Anterior cingulate cortex (tissue), 58 donors: ENCODE measurements around the gene LBHD2.
A peak's percentile ranks its signal among the peaks of the same experiment; 100 is the strongest.

Source experiments
- DNase-seq, 58 donors: peaks; one replicate each; lab custom pipeline; 2025; lab: John Stamatoyannopoulos, UW

LBHD2 gene

DNA sequence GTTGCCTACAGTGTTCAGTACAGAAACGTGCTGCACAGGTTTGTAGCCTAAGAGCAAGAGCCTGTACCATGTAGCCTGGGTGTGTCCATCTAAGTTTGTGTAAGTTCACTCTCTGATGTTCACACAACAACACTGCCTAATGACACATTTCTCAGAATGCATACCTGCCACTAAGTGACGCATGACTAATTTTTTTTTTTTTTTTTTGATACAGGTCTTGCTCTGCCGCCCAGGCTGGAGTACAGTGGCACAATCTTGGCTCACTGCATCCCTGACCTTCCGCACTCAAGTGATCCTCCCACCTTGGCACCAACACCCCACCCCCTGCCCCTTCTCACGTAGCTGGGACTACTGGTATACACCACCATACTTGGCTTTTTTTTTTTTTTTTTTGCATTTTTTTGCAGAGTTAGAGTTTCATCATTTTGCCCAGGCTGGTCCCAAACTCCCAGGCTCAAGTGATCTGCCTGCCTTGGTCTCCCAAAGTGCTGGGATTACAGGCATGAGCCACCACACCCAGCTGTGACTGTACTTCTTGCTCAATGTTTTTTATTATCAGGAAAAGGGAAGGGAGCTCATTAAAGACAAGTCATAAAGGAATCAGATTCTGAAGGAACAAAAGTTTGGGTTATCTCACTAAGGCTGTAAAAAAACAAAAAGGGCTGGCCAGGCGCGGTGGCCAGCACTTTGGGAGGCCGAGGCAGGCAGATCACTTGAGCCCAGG is 16.6 kb upstream of the LBHD2 start:
- DNase-seq: no peak

DNA sequence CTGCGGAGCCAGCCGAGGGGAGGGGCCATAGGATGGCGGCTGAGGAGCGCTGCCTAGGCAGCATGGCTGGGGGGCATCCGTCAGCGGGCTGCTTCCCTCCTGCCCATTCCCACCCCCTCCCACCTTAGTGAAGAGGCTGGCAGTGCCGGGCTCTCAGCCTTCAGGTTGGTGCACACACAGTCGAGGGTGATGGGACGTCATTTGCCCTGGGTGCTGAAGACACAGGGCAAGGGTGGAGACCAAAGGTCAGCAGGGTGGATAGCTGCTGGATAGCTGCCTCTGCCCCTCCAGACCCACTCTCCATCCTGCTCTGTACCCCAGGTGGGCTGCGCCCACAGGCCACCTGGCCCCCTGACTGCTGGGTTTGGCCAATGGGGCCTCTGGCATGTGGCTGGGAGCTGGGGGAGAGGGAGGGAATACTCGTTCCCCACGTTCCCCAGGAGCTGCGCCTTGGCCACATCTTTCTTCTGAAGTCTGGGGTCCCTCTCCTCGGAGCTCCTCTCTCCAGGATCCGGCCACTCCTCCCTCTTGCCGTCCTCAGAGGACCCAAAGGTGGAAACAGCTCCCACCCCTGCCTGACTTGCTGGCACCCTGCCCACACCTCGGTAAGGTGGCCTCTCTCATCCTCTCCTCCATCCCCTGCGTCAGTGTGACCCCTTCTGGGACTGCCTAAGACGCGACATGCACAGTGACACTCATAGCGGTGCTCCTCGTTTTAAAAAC is 15.5 kb upstream of the LBHD2 start:
- no peak for DNase-seq

DNA sequence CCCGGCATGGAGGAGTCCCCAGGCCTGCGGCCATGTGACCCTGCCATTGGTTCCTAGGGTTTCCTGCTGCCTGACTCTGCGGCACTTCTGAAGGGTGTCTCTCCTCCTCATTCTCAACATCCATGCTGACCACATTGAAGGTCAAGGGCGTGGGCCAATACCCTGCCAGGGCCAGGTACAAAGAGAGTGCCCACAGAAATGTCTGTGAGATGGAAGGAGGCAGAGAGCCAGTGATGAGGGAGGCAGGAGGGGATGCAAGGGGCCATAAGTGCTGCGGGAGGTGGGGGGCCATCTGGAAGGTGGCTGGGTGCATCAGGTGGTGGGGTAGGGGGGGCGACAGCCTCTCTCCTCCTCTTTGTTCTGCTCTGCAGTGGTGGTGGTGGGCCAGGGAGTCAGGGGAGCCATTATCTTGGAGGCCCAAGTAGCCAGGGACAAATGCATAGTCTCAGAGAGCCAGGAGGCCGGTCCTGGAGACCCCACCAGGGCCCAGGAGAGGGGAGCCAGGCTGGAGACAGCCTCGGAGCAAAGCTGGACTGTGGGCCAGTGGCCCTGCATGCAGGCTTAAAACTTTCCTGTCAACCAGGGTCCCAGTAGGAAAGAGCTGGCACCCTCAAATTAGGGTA is 13.6 kb upstream of the LBHD2 start:
- no peak for DNase-seq

DNA sequence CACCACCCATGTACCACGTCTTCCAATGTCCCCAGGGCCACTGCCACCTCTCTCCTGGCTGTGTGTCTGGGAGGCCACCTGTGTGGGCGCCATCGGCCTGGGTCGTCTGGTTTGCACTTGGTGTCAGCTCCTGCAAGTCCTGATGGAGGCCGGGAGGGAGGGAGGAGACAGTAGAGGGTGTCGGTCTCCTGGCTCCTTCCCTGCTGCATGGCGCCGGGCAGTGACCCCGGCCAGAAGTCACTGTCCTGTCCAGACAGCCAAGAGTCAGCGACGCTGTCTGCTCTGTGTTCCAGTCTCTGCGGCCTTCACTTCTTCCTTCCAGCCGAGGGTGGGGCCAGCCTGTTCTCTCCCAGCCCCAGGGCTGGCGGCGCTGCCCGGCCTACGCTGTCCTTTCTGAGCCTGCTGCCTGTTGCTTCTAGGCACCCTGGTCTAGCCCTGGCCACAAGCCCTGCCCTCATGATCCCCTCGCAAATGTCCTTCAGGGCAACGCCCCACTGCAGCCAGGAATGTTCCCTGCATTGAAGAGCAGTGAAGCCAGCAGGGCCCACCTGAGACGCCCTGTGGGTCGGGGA is 13.0 kb upstream of the LBHD2 start:
- DNase-seq: no peak

DNA sequence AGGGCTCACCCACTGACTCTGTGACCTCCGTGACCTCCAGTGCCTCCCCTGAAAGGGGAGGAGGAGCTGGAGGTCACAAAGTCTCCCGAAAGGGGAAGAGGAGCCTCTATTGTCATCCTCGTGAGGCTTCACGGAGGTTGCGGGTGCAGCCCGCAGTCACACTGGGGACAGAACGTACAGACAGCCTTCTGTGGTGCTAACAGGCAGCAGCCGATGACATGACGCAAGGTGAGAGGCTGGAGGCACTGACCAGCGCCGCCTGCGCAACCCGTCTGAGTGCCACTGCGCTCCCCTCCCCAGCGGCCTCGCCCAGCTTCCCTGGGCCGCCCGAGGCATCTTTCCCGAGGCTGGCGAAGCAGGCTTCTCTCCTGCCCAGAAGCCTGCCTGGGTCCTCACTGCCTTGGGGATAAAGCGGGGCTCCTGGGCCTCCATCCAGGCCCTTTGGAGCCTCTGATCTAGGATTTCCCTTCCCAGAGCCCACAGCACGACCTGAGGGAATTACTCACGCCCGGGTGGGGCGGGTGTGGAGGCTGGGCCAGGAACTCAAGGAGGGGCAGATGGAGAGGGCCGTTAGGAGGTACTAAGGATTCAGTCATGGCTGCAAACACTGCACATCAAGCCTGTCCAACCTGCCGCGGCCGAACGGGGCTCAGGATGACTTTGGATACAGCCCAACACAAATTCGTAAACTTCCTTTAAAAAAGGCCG is 12.3 kb upstream of the LBHD2 start:
- DNase-seq: no peak

DNA sequence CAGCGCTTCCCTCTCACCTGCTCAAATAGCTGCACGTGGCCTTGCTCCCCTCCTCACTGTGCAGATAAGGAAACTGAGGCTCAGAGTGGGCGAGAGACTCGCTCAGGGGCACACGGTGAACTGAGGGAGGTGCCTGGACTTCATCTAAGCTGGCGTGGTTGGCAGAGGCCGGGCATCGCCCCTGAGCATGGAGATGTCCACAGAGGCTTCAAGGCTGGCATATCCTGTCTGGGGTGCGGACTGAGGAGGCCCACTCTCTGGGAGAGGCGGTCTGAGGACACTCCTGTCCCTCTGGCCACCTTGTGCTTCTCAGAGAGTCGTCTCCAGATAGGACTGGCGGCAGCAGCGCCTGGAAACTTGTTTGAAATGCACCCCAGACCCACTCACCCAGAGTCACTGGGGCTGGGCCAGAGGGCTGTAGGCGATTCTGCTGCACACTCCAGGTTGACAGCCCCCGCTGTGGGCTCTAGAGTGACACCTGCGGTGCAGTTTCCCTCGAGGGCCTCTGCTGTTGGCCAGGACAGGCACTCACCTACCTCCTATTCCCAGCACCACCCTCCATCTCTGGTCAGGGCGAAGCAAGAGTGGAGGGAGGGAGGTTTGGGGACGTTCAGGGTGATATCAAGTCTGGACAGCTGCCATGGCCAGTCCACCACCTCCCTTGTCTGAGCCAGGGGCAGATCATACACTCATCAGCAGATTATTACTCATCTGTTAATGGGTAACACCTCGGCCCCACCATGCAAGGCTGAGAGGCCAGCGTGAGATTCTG is 11.2 kb upstream of the LBHD2 start:
- no peak for DNase-seq

DNA sequence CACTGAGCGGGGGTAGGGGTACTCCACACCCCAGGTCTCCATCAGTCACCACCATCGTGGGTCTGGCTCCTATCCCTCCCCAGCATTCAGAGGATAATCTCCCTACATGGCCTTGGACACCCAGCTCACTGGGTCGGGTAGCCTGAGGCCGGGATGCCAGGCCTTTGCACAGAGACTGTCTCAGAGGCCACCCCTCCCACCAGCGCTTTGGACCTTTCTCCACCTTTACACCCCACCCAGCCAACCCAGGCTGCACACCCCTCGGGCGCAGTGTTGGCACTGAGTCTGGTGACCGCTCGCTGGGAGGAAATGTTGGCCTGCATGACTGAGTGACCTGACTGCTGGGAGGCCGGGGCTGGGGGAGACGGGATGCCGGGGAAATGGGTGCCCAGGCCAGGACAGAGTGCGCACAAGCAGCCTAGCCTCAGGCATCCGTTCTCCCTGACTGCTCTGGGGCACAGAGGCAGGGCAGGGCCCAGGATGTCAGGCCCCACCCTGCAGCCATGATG is 10.6 kb upstream of the LBHD2 start:
- DNase-seq: no peak

DNA sequence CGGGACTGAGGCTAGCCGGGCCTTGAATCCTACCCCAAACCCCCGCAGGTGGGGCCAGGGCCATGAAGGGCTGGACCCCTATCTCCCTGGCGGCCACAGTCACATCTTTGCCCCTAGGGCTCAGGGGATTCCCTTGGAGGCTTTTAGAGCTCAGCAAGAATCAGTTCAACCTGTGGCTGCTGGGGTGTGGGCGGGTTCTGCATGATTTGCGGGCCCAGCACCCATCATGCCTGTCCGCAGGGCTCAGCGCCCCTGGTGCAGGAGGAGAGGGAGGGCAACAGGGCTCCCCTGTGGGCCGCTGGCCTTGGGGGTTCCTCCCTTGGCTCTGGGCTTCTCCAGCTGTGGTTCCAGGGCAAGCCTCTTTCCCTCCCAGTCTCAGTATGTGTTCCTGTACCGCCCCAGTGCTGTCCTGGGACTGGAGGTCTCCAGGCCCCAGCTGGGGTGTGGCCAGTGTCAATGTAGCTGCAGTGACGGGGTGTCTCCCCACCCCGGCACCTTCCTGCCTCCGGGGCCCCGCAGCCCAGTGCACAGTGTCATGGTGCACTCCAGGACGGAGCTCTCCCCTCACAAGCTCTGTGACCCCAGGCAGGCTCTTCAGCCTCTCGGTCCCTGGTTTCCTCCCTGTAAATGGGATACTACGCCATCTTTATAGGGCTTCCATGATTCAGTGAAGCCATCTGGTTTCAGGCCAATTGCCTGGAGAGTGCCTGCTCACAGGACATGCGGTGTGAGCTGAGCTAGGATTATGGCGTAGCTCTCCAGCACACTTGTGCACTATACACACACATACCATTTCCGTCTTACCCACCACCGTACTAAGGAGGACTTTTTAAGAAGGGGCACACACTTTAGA is 9.9 kb upstream of the LBHD2 start:
- DNase-seq: no peak

DNA sequence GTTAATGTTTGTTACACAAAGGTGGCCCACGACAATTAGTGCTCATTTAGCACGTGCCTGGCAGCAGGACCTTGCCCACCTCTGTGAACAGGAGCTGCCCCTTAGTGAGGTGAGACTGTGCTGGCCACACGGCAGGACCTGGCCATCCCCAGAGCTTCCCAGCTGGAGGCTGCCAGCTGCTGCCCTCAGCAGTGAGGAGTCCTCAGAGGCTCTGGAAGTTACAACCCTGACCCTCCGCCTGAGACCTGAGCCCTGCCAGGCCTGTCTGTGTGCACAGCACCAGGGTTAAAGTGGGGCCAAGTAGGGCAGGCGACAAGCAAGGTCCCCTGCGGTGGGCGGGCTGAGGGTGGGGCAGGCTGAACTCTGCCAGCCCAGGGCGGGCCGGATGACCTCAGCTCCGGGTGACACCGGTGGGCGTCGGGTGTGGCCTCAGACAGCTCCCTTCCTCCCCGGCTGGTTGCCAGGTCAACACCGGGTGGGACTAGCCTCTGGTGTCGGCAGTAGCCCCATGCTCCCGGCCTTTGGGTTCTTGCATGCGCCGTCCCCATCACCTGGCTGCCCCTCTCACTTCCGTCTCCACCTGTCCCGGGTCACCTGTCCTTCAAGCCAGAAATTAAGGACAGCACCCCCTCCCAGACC is 9.2 kb upstream of the LBHD2 start:
- DNase-seq: peak in 1 of 58 donors; percentile 22

DNA sequence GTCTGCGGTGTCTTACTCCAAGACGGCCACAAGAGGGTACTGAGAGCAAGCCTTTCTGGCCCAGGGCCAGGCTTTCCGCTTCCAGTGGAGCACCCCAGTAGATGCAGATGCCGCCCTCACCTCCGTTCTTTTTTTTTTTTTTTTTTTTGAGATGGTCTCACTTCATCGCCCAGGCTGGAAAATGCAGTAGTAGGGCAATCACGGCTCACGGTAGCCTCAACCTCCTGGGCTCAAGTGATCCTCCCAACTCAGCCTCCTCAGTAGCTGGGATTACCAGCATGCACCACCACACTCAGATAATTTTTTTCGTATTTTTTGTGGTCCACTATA is 5.6 kb upstream of the LBHD2 start:
- peak in 50 of 58 donors; percentile 6 to 84 (median 38) for DNase-seq

DNA sequence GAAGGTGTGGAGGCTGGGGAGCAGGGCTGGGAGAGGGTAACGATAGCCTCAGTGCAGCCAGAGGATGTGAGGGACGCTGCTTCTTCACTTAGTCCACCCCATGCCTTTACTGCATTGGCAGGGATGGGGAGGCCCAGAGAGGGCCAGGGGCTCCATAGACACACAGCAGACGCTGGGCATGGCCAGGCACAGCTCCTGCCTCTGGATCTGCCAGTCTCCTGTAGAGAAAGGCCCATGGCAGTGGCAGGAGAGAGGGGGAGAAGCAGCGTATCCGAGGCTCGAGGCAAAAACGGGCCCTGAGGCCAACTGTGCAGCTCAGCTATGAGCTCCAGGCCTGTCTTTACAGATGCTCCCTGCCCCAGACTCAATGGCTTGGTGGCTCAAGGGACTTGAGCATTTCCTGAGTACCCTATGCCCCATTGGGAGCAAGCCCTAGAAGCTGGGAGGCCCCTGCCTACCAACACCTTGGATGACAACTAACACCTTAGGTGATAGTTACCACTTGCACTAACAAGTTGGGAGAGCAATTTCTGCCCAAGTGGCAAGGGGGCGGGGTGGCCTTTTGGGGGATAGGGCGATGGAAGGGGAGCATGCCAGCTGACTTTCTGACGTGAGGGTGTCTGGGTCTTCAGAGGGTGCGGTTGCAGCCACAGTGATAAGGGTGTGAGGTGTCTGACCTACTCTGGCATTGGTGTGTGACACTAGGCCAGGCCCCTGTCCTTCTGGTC is 5.0 kb upstream of the LBHD2 start:
- no peak for DNase-seq

DNA sequence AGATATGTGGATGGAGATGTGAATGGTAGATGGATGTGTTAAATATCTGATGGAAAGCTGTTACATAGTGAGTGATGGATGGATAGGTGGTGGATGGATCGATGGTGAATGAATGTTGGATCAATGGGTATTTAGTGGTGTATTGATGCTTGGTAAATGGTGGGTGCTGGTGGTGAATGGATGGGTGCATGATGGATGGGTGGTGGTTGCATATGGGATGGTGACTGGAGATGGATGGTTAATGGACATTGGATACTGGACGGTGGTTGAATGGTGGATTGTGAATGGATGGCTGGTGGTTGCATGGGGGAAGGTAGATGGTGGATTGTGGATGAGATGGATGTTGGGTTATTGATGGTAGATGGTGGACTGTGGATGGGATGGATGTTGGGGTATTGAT is 2.1 kb upstream of the LBHD2 start:
- no peak for DNase-seq

DNA sequence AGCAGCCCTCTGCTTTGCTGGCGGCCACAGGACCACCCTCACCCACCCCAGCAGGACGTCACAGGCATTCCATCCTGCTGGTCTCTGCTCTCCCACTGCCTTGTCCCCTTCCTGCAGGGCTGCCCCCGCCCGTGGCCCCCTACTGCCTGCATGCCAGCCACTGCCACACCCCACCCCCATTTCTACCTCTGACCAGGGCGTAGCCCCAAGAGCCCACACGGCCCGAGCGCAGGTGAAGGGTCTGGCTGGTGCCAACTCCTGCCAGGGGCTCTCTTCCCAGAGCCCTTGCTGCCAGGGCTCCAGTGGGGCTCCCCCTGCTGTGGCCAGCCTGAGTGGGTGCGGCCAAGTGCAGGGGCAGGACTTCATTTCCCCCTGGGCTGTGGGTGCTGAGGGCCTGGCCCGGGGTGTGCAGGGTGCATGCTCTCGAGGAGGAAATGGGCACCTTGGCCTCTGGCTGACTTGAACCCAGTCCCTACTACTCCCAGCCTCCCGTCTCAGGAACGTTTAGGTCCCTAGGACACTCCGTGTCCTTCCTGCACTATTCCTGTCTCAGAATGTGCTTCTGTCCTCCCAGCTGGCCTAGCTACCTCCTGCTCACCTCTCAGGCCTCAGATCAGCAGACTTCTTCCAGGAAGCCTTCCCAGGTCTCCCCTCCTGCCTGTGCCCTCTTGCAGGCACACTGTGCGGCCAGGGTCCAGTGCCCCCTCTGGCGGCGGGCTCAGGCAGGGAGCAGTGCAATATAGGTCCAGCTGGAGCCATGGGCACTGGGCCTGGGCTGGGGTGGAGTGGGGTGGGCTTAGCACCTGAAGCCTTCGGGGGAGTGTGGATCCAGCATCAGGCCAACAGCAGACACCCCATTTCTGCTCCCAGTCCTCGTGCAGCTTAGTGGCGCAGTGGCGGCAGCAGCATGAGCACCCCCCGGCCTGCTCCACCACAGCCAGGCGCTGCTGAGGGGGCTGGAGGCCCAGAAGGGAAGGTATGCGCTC is 1.4 kb downstream of the LBHD2 start:
- no peak for DNase-seq

DNA sequence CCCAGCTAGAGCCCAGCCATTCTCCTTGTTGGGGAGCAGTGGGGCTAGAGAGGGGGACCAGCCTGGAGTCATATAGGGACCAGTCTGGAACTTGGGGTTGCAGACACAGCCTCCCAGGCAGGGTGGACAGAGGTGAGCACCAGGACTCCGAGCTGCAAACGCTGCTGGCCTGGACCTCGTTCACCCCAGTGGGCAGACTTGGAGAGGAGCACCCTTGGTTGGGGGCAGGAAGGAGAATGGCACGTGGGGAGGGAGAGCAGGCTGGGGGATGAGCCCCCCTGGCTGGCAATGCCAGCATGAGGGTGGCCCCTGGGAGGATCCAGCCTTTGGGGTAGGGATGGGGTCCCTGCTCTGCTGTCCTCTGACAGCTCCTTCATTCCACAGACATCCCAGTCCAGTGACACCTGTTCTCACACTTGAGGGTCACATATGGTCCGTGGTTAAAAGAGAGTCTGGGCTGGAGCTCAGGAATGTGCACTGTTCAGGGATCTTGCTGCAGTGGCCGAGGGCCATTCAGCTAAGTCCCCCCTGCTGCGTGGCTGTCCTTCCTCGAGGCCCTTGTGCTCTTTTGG is 2.8 kb downstream of the LBHD2 start:
- DNase-seq: no peak

DNA sequence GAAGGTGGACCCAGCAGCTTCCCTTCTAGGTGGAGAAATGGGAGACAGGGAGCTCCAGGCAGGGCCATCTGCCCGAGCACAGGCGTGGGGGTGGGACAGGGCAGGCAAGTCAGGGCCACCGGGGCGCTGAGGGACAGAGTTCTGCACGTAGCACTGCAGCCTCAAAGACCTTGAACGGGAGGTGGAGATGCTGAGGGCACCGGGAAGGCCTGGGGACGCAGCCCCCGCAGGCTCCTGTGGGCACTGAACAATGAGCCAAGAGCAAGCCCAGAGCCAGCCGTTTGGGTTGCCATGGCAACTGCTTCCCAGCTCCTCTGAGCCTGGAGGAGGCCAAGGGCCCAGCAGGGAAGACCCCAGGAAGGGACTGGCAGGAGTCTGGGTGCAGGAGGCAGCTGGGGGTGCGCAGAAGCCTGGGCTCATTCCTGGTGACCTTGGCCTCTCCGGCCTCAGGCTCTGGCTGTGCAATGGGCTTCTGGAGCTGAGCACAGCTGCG is 3.4 kb downstream of the LBHD2 start:
- DNase-seq: peak in 2 of 58 donors; percentile 12 to 17

DNA sequence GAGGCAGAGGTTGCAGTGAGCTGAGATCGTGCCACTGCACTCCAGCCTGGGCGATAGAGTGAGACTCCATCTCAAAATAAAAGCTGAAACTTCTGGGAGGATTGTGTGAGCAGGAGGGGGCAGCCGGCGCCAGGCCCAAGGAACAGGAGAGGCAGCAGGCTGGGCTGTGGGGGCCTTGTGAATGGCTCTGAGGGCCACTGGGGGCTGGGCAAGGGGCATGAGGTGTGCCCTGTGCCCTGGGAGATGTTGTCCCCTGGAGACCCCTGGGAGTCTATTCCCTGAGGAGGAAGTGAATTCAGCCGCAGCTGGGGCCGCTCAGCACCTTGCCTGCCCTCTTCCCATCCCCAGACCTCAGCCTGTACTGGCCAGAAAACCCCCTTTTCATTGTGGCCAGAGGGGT is 4.9 kb downstream of the LBHD2 start:
- DNase-seq: no peak
